ENCODE data around the gene PDK2.

Gene PDK2

GRCh38 chr17:50097455-50097854, 2.3 kb downstream of the PDK2 start:
- H3K4me3 ChIP-seq (ENCODE audit: control insufficient read depth, low read depth, low read length), result no peak overlapping the region
- no peak for TF ChIP-seq CTCF (conservative IDR thresholded peaks at IDR 0.05; ENCODE audit: control insufficient read depth, insufficient read depth, low read depth, low read length)
- DNase-seq (ENCODE audit: low read depth), result no peak

GRCh38 chr17:50097926-50098325, 2.8 kb downstream of the PDK2 start:
- no peak overlapping the region for H3K4me3 ChIP-seq (ENCODE audit: control insufficient read depth, low read depth, low read length)
- no peak for TF ChIP-seq CTCF (conservative IDR thresholded peaks at IDR 0.05; ENCODE audit: control insufficient read depth, insufficient read depth, low read depth, low read length)

GRCh38 chr17:50098583-50098982, 3.4 kb downstream of the PDK2 start:
- no peak for TF ChIP-seq CTCF (conservative IDR thresholded peaks at IDR 0.05; ENCODE audit: control insufficient read depth, insufficient read depth, low read depth, low read length)
- H3K4me3 ChIP-seq (ENCODE audit: control insufficient read depth, low read depth, low read length), result no peak overlapping the region
- no peak for DNase-seq (ENCODE audit: low read depth)

More at GRCh38 chr17:50097926-50098325, 2.8 kb downstream of the PDK2 start:
- no peak for DNase-seq (ENCODE audit: low read depth)

- DNase-seq (ENCODE audit: low read depth), result no peak
Observed at GRCh38 chr17:50099003-50099402, 3.9 kb downstream of the PDK2 start.

GRCh38 chr17:50100480-50100883, 5.3 kb downstream of the PDK2 start:
- no peak for DNase-seq (ENCODE audit: low read depth)
- TF ChIP-seq CTCF (conservative IDR thresholded peaks at IDR 0.05; ENCODE audit: control insufficient read depth, insufficient read depth, low read depth, low read length), result no peak
- H3K4me3 ChIP-seq (ENCODE audit: control insufficient read depth, low read depth, low read length), result no peak overlapping the region

More at GRCh38 chr17:50099003-50099402, 3.9 kb downstream of the PDK2 start:
- no peak overlapping the region for H3K4me3 ChIP-seq (ENCODE audit: control insufficient read depth, low read depth, low read length)
- TF ChIP-seq CTCF (conservative IDR thresholded peaks at IDR 0.05; ENCODE audit: control insufficient read depth, insufficient read depth, low read depth, low read length), result no peak

GRCh38 chr17:50100921-50101345, 5.8 kb downstream of the PDK2 start:
- H3K4me3 ChIP-seq (ENCODE audit: control insufficient read depth, low read depth, low read length), result no peak overlapping the region
- TF ChIP-seq CTCF (conservative IDR thresholded peaks at IDR 0.05; ENCODE audit: control insufficient read depth, insufficient read depth, low read depth, low read length), result no peak
- no peak for DNase-seq (ENCODE audit: low read depth)

Data from fibroblast of mammary gland (primary cell).